ENCODE measurements around the gene SCG2.

- TF ChIP-seq CTCF (IDR thresholded peaks at IDR 0.05 in 8 of 11, conservative IDR thresholded peaks at IDR 0.05 in 3 of 11) (no peak), POLR2A (IDR thresholded peaks at IDR 0.05) (no peak), POLR2AphosphoS5 (IDR thresholded peaks at IDR 0.05) (no peak)
Measured at GRCh38 chr2:223619486-223620129, 17.4 kb upstream of the SCG2 start.

Measured in spleen (tissue), 7 donors.